ENCODE data around the gene HLA-E.

DNA sequence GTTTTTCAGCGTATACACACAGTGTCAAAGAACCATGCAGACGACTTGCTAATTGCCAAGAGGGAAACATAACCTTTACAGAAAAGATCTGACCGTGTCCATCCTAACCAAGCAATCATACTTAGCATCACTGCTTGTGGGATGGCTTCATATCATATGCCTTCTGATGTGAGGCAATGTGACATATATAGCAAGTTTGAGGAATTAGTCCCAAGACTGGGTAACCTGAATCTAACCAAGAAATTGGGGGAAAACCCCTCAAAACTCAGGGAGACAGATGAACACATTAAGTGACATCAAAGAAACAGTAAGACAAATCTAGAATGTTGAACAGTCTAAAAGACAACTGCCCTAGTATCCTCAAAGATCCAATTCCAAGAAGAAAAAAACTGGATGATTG lies 48.6 kb downstream of the HLA-E start:
- TF ChIP-seq, protein P1, sequence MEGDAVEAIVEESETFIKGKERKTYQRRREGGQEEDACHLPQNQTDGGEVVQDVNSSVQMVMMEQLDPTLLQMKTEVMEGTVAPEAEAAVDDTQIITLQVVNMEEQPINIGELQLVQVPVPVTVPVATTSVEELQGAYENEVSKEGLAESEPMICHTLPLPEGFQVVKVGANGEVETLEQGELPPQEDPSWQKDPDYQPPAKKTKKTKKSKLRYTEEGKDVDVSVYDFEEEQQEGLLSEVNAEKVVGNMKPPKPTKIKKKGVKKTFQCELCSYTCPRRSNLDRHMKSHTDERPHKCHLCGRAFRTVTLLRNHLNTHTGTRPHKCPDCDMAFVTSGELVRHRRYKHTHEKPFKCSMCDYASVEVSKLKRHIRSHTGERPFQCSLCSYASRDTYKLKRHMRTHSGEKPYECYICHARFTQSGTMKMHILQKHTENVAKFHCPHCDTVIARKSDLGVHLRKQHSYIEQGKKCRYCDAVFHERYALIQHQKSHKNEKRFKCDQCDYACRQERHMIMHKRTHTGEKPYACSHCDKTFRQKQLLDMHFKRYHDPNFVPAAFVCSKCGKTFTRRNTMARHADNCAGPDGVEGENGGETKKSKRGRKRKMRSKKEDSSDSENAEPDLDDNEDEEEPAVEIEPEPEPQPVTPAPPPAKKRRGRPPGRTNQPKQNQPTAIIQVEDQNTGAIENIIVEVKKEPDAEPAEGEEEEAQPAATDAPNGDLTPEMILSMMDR (IDR thresholded peaks at IDR 0.05): no peak
- no peak for TF ChIP-seq EP300 (IDR thresholded peaks at IDR 0.05)
- TF ChIP-seq POLR2A (IDR thresholded peaks at IDR 0.05): no peak
- no peak for TF ChIP-seq POLR2AphosphoS5 (IDR thresholded peaks at IDR 0.05)

Data from suprapubic skin (tissue), 4 donors.